OCI-LY1 (cell line): ENCODE measurements around the gene VPS50.

ENCODE experiments used
- H2AFZ ChIP-seq: fragments of 200-600 bp; sonication (generic), shearing (Covaris generic); 2 replicates; pipeline ENCODE4 v1.6.0; 2014; ENCODE audit warnings: antibody characterized with exemption, mild to moderate bottlenecking, low read length
- H3F3A ChIP-seq: fragments of 200-600 bp; sonication (generic), shearing (Covaris generic); 2 replicates; pipeline ENCODE4 v1.6.0; 2014; ENCODE audit warnings: mild to moderate bottlenecking, antibody characterized with exemption, low read length, moderate library complexity; ENCODE audit not compliant: insufficient read depth
- H3K27ac ChIP-seq: fragments of 200-600 bp; sonication (generic); 2 replicates; pipeline ENCODE4 v1.5.1; 2014; ENCODE audit warnings: low read length, mixed run types, mild to moderate bottlenecking, low read depth; ENCODE audit not compliant: poor library complexity, severe bottlenecking
- H3K27me3 ChIP-seq: fragments of 200-600 bp; sonication (generic); 2 replicates; pipeline ENCODE4 v1.6.0; 2014; ENCODE audit warnings: antibody characterized with exemption, mild to moderate bottlenecking, low read length, moderate library complexity; ENCODE audit not compliant: insufficient read depth
- H3K36me3 ChIP-seq: fragments of 200-600 bp; sonication (generic); 2 replicates; pipeline ENCODE4 v1.6.1; 2014; ENCODE audit warnings: mild to moderate bottlenecking, antibody characterized with exemption, low read length, moderate library complexity, mixed read lengths; ENCODE audit not compliant: insufficient read depth
- H3K4me1 ChIP-seq: fragments of 200-600 bp; sonication (generic); 2 replicates; pipeline ENCODE4 v1.5.1; 2014; ENCODE audit warnings: mild to moderate bottlenecking, low read length, moderate library complexity; ENCODE audit not compliant: insufficient read depth, severe bottlenecking
- H3K4me2 ChIP-seq: fragments of 200-600 bp; sonication (generic), shearing (Covaris generic); 2 replicates; pipeline ENCODE4 v1.6.1; 2014; ENCODE audit warnings: low read length
- H3K4me3 ChIP-seq: fragments of 200-600 bp; sonication (generic); 2 replicates; pipeline ENCODE4 v1.5.1; 2014; ENCODE audit warnings: low read length, low read depth, mild to moderate bottlenecking, mixed read lengths; ENCODE audit not compliant: poor library complexity, severe bottlenecking
- H3K79me2 ChIP-seq: fragments of 200-600 bp; shearing (Covaris generic); 2 replicates; pipeline ENCODE4 v1.6.1; 2016; ENCODE audit warnings: mixed run types, low read length, mixed read lengths; ENCODE audit not compliant: insufficient read depth
- H3K9ac ChIP-seq: fragments of 200-600 bp; sonication (generic), shearing (Covaris generic); 2 replicates; pipeline ENCODE4 v1.6.1; 2014; ENCODE audit warnings: mild to moderate bottlenecking, low read length, mixed read lengths
- H3K9me2 ChIP-seq: fragments of 200-600 bp; sonication (generic), shearing (Covaris generic); 2 replicates; pipeline ENCODE4 v1.6.1; 2014; ENCODE audit warnings: low read depth, mild to moderate bottlenecking, low read length, mixed read lengths
- H3K9me3 ChIP-seq: fragments of 200-600 bp; shearing (Covaris generic); 2 replicates; pipeline ENCODE4 v1.6.1; 2014; ENCODE audit warnings: low read length, mixed read lengths
- H4K20me1 ChIP-seq: fragments of 200-600 bp; sonication (generic), shearing (Covaris generic); 2 replicates; pipeline ENCODE4 v1.6.0; 2016; ENCODE audit warnings: mild to moderate bottlenecking, low read length; ENCODE audit not compliant: insufficient read depth
- CTCF ChIP-seq: fragments of 200-600 bp; sonication (generic), shearing (Covaris generic); IDR thresholded peaks from 2 replicates; pipeline ENCODE4 v1.5.1; 2017; ENCODE audit warnings: mild to moderate bottlenecking, antibody characterized with exemption, low read length, moderate library complexity, mixed read lengths
- EZH2 ChIP-seq: fragments of 200-600 bp; sonication (generic), shearing (Covaris generic); IDR thresholded peaks from 2 replicates; pipeline ENCODE4 v1.8.0; 2017; ENCODE audit warnings: borderline replicate concordance, mixed run types, mild to moderate bottlenecking, antibody characterized with exemption, low read length, moderate library complexity, mixed read lengths

VPS50 gene

DNA sequence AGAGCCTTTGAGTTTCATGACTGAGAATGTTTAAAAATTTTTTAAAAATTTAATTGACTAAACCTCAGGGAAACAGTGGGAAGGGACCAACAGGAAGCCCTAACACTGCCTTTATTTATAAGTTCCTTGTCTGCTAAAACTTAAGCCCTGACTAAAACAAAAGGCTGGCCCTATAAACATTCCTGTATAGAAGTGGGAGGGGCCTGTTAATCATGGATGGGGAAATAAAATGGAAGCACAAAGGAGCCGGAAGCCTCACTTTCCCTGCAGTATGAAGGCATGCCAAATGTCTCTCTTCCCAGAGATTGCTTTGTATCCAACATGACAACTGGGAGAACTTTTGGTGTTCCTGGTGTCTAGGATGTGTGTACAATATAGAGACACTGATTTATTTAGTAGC is 66.0 kb downstream of the VPS50 start:
- no peak overlapping the region for H3K4me2 ChIP-seq
- no peak overlapping the region for H3K27ac ChIP-seq
- no peaks in the 10 kb centered on the region for H3F3A ChIP-seq
- no peaks in the 10 kb centered on the region for H3K4me1 ChIP-seq
- H3K9me2 ChIP-seq, result no peaks in the 10 kb centered on the region
- TF ChIP-seq CTCF (no peak), EZH2 (no peak)
- H3K9me3 ChIP-seq, result no peaks in the 10 kb centered on the region
- no peak overlapping the region for H3K9ac ChIP-seq
- H4K20me1 ChIP-seq, result no peaks in the 10 kb centered on the region
- no peak overlapping the region for H3K4me3 ChIP-seq
- H3K27me3 ChIP-seq, result no peaks in the 10 kb centered on the region
- H3K36me3 ChIP-seq, result peaks cover 8% of the 10 kb centered on the region
- H3K79me2 ChIP-seq, result no peaks in the 10 kb centered on the region
- no peak overlapping the region for H2AFZ ChIP-seq

DNA sequence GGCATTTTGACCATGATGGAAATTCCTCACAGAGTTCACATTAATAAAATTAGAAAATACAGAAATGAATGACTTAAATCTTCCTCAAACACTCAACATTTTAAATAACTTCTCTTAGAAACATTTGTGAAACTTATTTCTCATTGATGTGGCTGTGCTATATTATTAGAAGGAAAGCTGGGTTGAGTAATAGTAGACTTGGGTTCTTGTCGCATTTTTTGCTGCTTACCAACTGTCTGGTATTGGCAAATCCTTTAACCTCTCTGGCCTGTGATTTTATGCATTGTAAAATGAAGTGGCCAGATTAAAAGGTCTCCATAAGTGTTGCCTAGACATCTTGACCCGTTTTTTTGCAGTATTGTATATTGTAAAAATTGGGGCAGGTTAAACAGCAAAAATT is 66.5 kb downstream of the VPS50 start:
- no peaks in the 10 kb centered on the region for H3K9me3 ChIP-seq
- H2AFZ ChIP-seq, result no peak overlapping the region
- no peaks in the 10 kb centered on the region for H3K27me3 ChIP-seq
- no peaks in the 10 kb centered on the region for H4K20me1 ChIP-seq
- H3K9ac ChIP-seq, result no peak overlapping the region
- H3K36me3 ChIP-seq, result peaks cover 8% of the 10 kb centered on the region
- no peak overlapping the region for H3K4me3 ChIP-seq
- H3K4me1 ChIP-seq, result no peaks in the 10 kb centered on the region
- TF ChIP-seq EZH2, result no peak
- TF ChIP-seq CTCF, result no peak
- H3K9me2 ChIP-seq, result no peaks in the 10 kb centered on the region
- no peaks in the 10 kb centered on the region for H3F3A ChIP-seq
- H3K79me2 ChIP-seq, result no peaks in the 10 kb centered on the region
- no peak overlapping the region for H3K4me2 ChIP-seq
- no peak overlapping the region for H3K27ac ChIP-seq

DNA sequence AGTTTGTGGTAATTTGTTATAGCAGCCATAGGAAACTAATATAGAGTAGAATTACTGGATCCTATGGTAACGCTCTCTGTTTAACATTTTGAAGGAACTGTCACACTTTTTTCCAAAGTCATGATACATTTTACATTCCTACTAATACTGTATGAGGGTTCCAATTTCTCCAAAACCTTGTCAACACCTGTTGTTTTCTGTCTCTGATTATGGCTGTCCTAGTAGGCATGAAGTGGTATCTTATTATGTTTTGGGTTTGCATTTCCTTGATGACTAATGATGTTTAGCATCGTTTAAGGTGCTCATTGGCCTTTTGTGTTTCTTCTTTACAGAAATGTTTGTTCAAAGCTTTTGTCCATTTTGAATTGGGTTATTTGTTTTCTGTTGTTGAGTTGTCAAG is 69.6 kb downstream of the VPS50 start:
- H4K20me1 ChIP-seq, result no peaks in the 10 kb centered on the region
- no peak overlapping the region for H3K4me3 ChIP-seq
- TF ChIP-seq CTCF (no peak), EZH2 (no peak)
- H2AFZ ChIP-seq, result no peak overlapping the region
- H3K9me2 ChIP-seq, result no peaks in the 10 kb centered on the region
- peaks cover 3% of the 10 kb centered on the region; the same call in 1 of the 2 replicates for H3K36me3 ChIP-seq
- H3K79me2 ChIP-seq, result no peaks in the 10 kb centered on the region
- no peak overlapping the region for H3K9ac ChIP-seq
- no peaks in the 10 kb centered on the region for H3K9me3 ChIP-seq
- no peaks in the 10 kb centered on the region for H3F3A ChIP-seq
- no peaks in the 10 kb centered on the region for H3K4me1 ChIP-seq
- no peaks in the 10 kb centered on the region for H3K27me3 ChIP-seq
- no peak overlapping the region for H3K27ac ChIP-seq
- H3K4me2 ChIP-seq, result no peak overlapping the region
